ENCODE measurements around the gene SIRT2. TPM values are rescaled to one million over a fixed set of nuclear protein-coding genes. Genes with fewer than 3 reads are reported as not detected.

Gene SIRT2
- polyA plus RNA-seq, 1 donor (not counting 4 experiments of a cell fraction or from before 2014, with no cell fraction given): 46.6 TPM

Other genes starting within 250 kb of the SIRT2 start
- gene CAPN12, start 155.1 kb downstream of the SIRT2 start, polyA plus RNA-seq: 5.6 to 20.4 TPM (median 6.0 TPM) in 3 replicates
- 9.1 to 19.7 TPM (median 19.6 TPM) in 3 replicates for gene LGALS7, start 126.1 kb downstream of the SIRT2 start, polyA plus RNA-seq
- gene LGALS7B, start 110.4 kb downstream of the SIRT2 start, polyA plus RNA-seq: 1,330 to 7,133 TPM (median 1,668 TPM) in 3 replicates
- 0.11 to 0.30 TPM (median 0.13 TPM) in 3 replicates for gene LGALS4, start 86.7 kb downstream of the SIRT2 start, polyA plus RNA-seq
- gene ECH1, start 67.8 kb downstream of the SIRT2 start, polyA plus RNA-seq: 64.9 to 85.5 TPM (median 72.1 TPM) in 3 replicates
- gene HNRNPL, start 49.6 kb downstream of the SIRT2 start, polyA plus RNA-seq: 144 to 343 TPM (median 308 TPM) in 3 replicates
- 3.2 to 6.3 TPM (median 4.3 TPM) in 3 replicates for gene RINL, start 21.3 kb downstream of the SIRT2 start, polyA plus RNA-seq
- 12.3 to 14.4 TPM (median 13.7 TPM) in 3 replicates for gene NFKBIB, start 351 bp upstream of the SIRT2 start, polyA plus RNA-seq
- gene CCER2, start 12.6 kb upstream of the SIRT2 start, polyA plus RNA-seq: 0.14 to 0.24 TPM (median 0.17 TPM) in 3 replicates
- gene SARS2, start 31.1 kb upstream of the SIRT2 start, polyA plus RNA-seq: 13.9 to 19.2 TPM (median 16.4 TPM) in 3 replicates
- 37.7 to 65.9 TPM (median 43.4 TPM) in 3 replicates for gene MRPS12, start 31.3 kb upstream of the SIRT2 start, polyA plus RNA-seq
- gene FBXO17, start 76.1 kb upstream of the SIRT2 start, polyA plus RNA-seq: 5.4 to 7.7 TPM (median 6.5 TPM) in 3 replicates
- gene FBXO27, start 132.9 kb upstream of the SIRT2 start, polyA plus RNA-seq: 4.4 to 6.9 TPM (median 4.4 TPM) in 3 replicates
- gene ACP7, start 184.8 kb upstream of the SIRT2 start, polyA plus RNA-seq: 0.08 to 0.28 TPM (median 0.09 TPM) in 3 replicates
- gene PAK4, start 226.2 kb upstream of the SIRT2 start, polyA plus RNA-seq: 9.8 to 17.4 TPM (median 11.2 TPM) in 3 replicates